Fibroblast of pulmonary artery (primary cell): Measurements from ENCODE around the gene RBM34.
"Not testable (repeated sequence)": the region's sequence is repeated elsewhere in the genome, so short reads cannot be mapped to it uniquely, and the experiment has no call there.

Experiments used
- DNase-seq: peaks from one replicate; pipeline ENCODE4 v3.0.0-alpha.2; 2010; ENCODE audit warnings: low read depth
- H3K4me3 ChIP-seq: replicated peaks from 2 replicates; pipeline ENCODE4 v1.5.1; 2011; ENCODE audit warnings: low read depth, mild to moderate bottlenecking, control low read depth, low read length, moderate library complexity
- TF ChIP-seq, protein P1 (sequence below): IDR thresholded peaks from 2 replicates; pipeline ENCODE4 v1.5.1; 2011; ENCODE audit warnings: mild to moderate bottlenecking, control low read depth, low read length, inconsistent platforms; ENCODE audit errors: missing control alignments

Gene RBM34

GRCh38 chr1:235161685-235162327 is 756 bp upstream of the RBM34 start:
- TF ChIP-seq, protein P1, sequence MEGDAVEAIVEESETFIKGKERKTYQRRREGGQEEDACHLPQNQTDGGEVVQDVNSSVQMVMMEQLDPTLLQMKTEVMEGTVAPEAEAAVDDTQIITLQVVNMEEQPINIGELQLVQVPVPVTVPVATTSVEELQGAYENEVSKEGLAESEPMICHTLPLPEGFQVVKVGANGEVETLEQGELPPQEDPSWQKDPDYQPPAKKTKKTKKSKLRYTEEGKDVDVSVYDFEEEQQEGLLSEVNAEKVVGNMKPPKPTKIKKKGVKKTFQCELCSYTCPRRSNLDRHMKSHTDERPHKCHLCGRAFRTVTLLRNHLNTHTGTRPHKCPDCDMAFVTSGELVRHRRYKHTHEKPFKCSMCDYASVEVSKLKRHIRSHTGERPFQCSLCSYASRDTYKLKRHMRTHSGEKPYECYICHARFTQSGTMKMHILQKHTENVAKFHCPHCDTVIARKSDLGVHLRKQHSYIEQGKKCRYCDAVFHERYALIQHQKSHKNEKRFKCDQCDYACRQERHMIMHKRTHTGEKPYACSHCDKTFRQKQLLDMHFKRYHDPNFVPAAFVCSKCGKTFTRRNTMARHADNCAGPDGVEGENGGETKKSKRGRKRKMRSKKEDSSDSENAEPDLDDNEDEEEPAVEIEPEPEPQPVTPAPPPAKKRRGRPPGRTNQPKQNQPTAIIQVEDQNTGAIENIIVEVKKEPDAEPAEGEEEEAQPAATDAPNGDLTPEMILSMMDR, result no peak
- DNase-seq, result no peak
- peak overlapping the region; percentile 96 for H3K4me3 ChIP-seq

GRCh38 chr1:235160383-235160956 is 580 bp downstream of the RBM34 start:
- TF ChIP-seq, protein P1, result no peak
- peak overlapping the region; percentile 96 for H3K4me3 ChIP-seq
- DNase-seq, result peak; percentile 69

DNA sequence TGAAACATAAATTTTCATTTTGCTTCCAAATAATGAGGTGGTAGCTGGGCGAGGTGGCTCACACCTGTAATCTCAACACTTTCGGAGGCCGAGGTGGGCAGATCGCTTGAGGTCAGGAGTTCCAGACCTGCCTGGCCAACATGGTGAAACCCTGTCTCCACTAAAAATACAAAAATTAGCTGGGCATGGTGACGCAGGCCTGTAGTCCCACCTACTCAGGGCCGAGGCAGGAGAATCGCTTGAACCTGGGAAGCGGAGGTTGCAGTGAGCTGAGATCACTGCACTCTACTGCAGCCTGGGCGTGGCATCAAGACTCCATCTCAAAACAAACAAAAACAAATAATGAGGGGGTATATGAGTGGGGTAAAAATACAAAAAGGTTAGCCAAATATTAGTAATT is 1.1 kb downstream of the RBM34 start:
- not testable (repeated sequence) for DNase-seq
- peak overlapping the region; percentile 96 for H3K4me3 ChIP-seq

DNA sequence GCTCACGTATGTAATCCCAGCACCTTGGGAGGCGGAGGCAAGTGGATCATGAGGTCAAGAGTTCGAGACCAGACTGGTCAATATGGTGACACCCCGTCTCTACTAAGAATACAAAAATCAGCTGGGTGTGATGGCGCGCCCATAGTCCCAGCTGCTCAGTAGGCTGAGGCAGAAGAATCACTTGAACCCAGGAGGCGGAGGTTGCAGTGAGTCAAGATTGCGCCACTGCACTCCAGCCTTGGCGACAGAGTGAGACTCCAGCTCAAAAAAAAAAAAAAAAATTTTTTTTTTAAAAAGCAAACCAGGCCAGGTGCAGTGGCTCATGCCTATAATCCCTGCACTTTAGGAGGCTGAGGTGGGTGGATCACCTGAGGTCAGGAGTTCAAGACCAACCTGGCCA is 1.8 kb downstream of the RBM34 start:
- H3K4me3 ChIP-seq, DNase-seq: not testable (repeated sequence)

DNA sequence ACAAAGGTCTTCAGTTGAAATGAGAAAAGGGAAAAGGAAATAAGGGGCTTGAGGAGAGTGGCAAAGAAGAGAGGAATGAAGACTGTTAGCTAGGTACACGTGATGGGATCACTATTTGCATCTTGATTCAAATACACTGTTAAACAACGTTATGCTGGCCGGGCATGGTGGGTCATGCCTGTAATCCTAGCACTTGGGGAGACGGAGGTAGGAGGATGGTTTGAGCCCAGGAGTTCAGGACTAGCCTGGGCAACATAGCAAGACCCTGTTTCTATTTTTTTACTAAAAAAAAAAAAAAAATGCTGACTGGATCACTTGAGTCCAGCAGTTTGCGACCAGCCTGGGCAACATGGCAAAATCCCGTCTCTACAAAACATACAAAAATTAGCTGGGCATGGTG is 2.4 kb downstream of the RBM34 start:
- TF ChIP-seq, protein P1, result no peak
- no peak for DNase-seq
- no peak overlapping the region for H3K4me3 ChIP-seq

DNA sequence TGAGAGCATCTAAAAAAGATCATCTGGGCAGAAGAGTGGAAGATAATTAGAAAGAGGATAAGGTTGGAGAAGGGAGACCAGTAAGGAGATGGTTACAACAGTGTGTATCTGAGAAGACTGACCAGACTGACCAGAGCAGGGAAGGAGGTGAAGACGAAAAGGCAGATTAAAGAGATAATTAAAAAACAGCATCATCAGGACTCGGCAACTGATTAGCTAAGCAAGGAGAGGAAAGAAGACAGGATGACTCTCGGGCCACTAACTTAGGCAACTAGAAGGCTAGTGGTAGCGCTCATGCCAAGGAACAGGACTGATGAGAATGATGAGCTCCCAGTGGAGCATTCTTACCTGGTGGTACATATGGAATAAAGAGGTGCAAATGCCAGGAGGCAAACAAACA is 3.9 kb downstream of the RBM34 start:
- TF ChIP-seq, protein P1, result no peak
- no peak overlapping the region for H3K4me3 ChIP-seq
- DNase-seq, result no peak

GRCh38 chr1:235156740-235157139 is 4.3 kb downstream of the RBM34 start:
- TF ChIP-seq, protein P1, result no peak
- H3K4me3 ChIP-seq, result no peak overlapping the region
- DNase-seq, result no peak

- TF ChIP-seq, protein P1, result no peak
- no peak overlapping the region for H3K4me3 ChIP-seq
- no peak for DNase-seq
Measured at GRCh38 chr1:235156265-235156664, 4.8 kb downstream of the RBM34 start.
